HepG2 (cell line): ENCODE data around the gene DGKG. TPM values are rescaled to one million over a fixed set of nuclear protein-coding genes. Genes with fewer than 3 reads are reported as not detected.

Source experiments
- KDM2A ChIP-seq: sonication (generic); formaldehyde crosslinking; IDR thresholded peaks from 2 replicates; pipeline ENCODE4 v1.4.0; 2020; ENCODE audit warnings: low read depth, missing genetic modification reagents, borderline replicate concordance
- ONECUT2 ChIP-seq: sonication (generic); formaldehyde crosslinking; IDR thresholded peaks from 2 replicates; pipeline ENCODE4 v1.4.0; 2020; ENCODE audit warnings: missing genetic modification reagents
- RFX1 ChIP-seq: fragments of 450-650 bp; IDR thresholded peaks from 2 replicates; pipeline ENCODE4 v1.6.1; 2017
- RFXAP ChIP-seq: sonication (generic); formaldehyde crosslinking; IDR thresholded peaks from 2 replicates; pipeline ENCODE4 v1.4.0; 2020; ENCODE audit warnings: missing genetic modification reagents, borderline replicate concordance
- RORA ChIP-seq: sonication (generic); formaldehyde crosslinking; IDR thresholded peaks from 2 replicates; pipeline ENCODE4 v1.5.0; 2020; ENCODE audit warnings: mild to moderate bottlenecking, missing genetic modification reagents, moderate library complexity
- TEAD2 ChIP-seq: sonication (generic); formaldehyde crosslinking; IDR thresholded peaks from 2 replicates; pipeline ENCODE4 v1.9.0; 2021; ENCODE audit warnings: missing genetic modification reagents
- TOE1 ChIP-seq: sonication (generic); formaldehyde crosslinking; IDR thresholded peaks from 2 replicates; pipeline ENCODE4 v1.4.0; 2020; ENCODE audit warnings: mild to moderate bottlenecking, missing genetic modification reagents
- ZFP41 ChIP-seq: sonication (generic); formaldehyde crosslinking; IDR thresholded peaks from 2 replicates; pipeline ENCODE4 v1.4.0; 2020; ENCODE audit warnings: mild to moderate bottlenecking, missing genetic modification reagents, borderline replicate concordance
- ZKSCAN5 ChIP-seq: sonication (generic); formaldehyde crosslinking; IDR thresholded peaks from 2 replicates; pipeline ENCODE4 v1.5.1; 2020; ENCODE audit warnings: mild to moderate bottlenecking, missing genetic modification reagents
- ZNF614 ChIP-seq: IDR thresholded peaks from 2 replicates; pipeline ENCODE4 v1.6.1; 2018; ENCODE audit warnings: missing biosample characterization, missing genetic modification reagents, inconsistent platforms, borderline replicate concordance
- ZNF619 ChIP-seq: sonication (generic); formaldehyde crosslinking; IDR thresholded peaks from 2 replicates; pipeline ENCODE4 v1.4.0; 2020; ENCODE audit warnings: mild to moderate bottlenecking, missing genetic modification reagents
- ZNF790 ChIP-seq: sonication (generic); formaldehyde crosslinking; IDR thresholded peaks from 2 replicates; pipeline ENCODE4 v1.8.0; 2022; ENCODE audit warnings: missing genetic modification reagents, mild to moderate bottlenecking, borderline replicate concordance
- ZSCAN9 ChIP-seq: IDR thresholded peaks from 2 replicates; pipeline ENCODE4 v1.6.1; 2016; ENCODE audit warnings: borderline replicate concordance
- polyA plus RNA-seq, 8 experiments: library from polyadenylated mRNA; depleted of rRNA in 3 of 8; stranded (reverse) in 7 of 8; unstranded in 1 of 8; fragments of >200 nt; fragmentation: Illumina TruSeq in 4 of 8; extraction: Trizol in 4 of 8; gene quantifications; 2 replicates each; pipeline versions ENCODE4 v1.2.1 to v1.2.3, GENCODE V29; 2011 to 2016; ENCODE audit warnings: low read depth in 4 of 8, missing spikeins in 1 of 8, mixed read lengths in 1 of 8; ENCODE audit not compliant: insufficient read depth in 1 of 8
- total RNA-seq, 5 experiments: library from RNA; depleted of rRNA; stranded (reverse); fragments of >200 nt; fragmentation: Illumina TruSeq; extraction: Trizol; gene quantifications; 2 replicates each; pipeline ENCODE4 v1.2.3, GENCODE V29; 2016; ENCODE audit warnings: low read depth in 1 of 5
- TF ChIP-seq, protein P1 (sequence below): sonication (generic); formaldehyde crosslinking; conservative IDR thresholded peaks from 2 replicates; pipeline ENCODE4 v1.4.0; 2020; ENCODE audit warnings: mild to moderate bottlenecking, missing genetic modification reagents, moderate library complexity
- TF ChIP-seq, protein P2 (sequence below): sonication (generic); formaldehyde crosslinking; IDR thresholded peaks from 2 replicates; pipeline ENCODE4 v1.8.1; 2022; ENCODE audit warnings: low read depth, mild to moderate bottlenecking, missing genetic modification reagents
- TF ChIP-seq, protein P3 (sequence below): sonication (generic); formaldehyde crosslinking; IDR thresholded peaks from 2 replicates; pipeline ENCODE4 v1.5.1; 2020; ENCODE audit warnings: mild to moderate bottlenecking, missing genetic modification reagents

Gene DGKG
- total and polyA plus RNA-seq, 2 of the 13 experiments (the other 11 are each of a cell fraction or from before 2014, with no cell fraction given) = 3.8 to 6.2 TPM

- TF ChIP-seq, protein P1, sequence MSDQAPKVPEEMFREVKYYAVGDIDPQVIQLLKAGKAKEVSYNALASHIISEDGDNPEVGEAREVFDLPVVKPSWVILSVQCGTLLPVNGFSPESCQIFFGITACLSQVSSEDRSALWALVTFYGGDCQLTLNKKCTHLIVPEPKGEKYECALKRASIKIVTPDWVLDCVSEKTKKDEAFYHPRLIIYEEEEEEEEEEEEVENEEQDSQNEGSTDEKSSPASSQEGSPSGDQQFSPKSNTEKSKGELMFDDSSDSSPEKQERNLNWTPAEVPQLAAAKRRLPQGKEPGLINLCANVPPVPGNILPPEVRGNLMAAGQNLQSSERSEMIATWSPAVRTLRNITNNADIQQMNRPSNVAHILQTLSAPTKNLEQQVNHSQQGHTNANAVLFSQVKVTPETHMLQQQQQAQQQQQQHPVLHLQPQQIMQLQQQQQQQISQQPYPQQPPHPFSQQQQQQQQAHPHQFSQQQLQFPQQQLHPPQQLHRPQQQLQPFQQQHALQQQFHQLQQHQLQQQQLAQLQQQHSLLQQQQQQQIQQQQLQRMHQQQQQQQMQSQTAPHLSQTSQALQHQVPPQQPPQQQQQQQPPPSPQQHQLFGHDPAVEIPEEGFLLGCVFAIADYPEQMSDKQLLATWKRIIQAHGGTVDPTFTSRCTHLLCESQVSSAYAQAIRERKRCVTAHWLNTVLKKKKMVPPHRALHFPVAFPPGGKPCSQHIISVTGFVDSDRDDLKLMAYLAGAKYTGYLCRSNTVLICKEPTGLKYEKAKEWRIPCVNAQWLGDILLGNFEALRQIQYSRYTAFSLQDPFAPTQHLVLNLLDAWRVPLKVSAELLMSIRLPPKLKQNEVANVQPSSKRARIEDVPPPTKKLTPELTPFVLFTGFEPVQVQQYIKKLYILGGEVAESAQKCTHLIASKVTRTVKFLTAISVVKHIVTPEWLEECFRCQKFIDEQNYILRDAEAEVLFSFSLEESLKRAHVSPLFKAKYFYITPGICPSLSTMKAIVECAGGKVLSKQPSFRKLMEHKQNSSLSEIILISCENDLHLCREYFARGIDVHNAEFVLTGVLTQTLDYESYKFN (CRISPR knock-in tag) = peak; percentile 88
- TF ChIP-seq ZNF619 (CRISPR knock-in tag) = peak; percentile 43; the same call in 1 of the 2 replicates
- peak; percentile 74 for TF ChIP-seq KDM2A (CRISPR knock-in tag)
- no peak for TF ChIP-seq TEAD2
- no peak; the same call in 1 of the 2 replicates for TF ChIP-seq ZSCAN9
- no peak for TF ChIP-seq TOE1 (CRISPR knock-in tag)
- no peak for TF ChIP-seq RFXAP (CRISPR knock-in tag)
- no peak for TF ChIP-seq ZNF790 (CRISPR knock-in tag)
- TF ChIP-seq, protein P2, sequence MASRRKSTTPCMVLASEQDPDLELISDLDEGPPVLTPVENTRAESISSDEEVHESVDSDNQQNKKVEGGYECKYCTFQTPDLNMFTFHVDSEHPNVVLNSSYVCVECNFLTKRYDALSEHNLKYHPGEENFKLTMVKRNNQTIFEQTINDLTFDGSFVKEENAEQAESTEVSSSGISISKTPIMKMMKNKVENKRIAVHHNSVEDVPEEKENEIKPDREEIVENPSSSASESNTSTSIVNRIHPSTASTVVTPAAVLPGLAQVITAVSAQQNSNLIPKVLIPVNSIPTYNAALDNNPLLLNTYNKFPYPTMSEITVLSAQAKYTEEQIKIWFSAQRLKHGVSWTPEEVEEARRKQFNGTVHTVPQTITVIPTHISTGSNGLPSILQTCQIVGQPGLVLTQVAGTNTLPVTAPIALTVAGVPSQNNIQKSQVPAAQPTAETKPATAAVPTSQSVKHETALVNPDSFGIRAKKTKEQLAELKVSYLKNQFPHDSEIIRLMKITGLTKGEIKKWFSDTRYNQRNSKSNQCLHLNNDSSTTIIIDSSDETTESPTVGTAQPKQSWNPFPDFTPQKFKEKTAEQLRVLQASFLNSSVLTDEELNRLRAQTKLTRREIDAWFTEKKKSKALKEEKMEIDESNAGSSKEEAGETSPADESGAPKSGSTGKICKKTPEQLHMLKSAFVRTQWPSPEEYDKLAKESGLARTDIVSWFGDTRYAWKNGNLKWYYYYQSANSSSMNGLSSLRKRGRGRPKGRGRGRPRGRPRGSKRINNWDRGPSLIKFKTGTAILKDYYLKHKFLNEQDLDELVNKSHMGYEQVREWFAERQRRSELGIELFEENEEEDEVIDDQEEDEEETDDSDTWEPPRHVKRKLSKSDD (CRISPR knock-in tag) = 0 out of 2 replicates have a peak, but pooled peaks have one; percentile 41
- TF ChIP-seq ONECUT2 (CRISPR knock-in tag) = no peak
- TF ChIP-seq, protein P3, sequence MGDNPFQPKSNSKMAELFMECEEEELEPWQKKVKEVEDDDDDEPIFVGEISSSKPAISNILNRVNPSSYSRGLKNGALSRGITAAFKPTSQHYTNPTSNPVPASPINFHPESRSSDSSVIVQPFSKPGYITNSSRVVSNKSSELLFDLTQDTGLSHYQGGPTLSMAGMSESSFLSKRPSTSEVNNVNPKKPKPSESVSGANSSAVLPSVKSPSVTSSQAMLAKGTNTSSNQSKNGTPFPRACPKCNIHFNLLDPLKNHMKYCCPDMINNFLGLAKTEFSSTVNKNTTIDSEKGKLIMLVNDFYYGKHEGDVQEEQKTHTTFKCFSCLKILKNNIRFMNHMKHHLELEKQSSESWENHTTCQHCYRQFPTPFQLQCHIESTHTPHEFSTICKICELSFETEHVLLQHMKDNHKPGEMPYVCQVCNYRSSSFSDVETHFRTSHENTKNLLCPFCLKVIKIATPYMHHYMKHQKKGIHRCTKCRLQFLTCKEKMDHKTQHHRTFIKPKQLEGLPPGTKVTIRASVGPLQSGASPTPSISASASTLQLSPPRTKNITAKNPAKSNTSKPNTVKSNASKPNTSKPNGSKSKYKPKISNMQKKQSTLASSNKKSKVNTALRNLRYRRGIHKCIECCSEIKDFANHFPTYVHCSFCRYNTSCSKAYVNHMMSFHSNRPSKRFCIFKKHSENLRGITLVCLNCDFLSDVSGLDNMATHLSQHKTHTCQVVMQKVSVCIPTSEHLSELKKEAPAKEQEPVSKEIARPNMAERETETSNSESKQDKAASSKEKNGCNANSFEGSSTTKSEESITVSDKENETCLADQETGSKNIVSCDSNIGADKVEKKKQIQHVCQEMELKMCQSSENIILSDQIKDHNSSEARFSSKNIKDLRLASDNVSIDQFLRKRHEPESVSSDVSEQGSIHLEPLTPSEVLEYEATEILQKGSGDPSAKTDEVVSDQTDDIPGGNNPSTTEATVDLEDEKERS (CRISPR knock-in tag) = no peak
- no peak for TF ChIP-seq ZKSCAN5 (CRISPR knock-in tag)
- peak; percentile 61 for TF ChIP-seq ZNF614 (CRISPR knock-in tag)
- TF ChIP-seq RFX1 = no peak
- no peak for TF ChIP-seq RORA
- no peak for TF ChIP-seq ZFP41 (CRISPR knock-in tag)
Observed at GRCh38 chr3:186097663-186098451, 264.2 kb downstream of the DGKG start (continued).
